ENCODE measurements around the gene TOM1L1.
A peak's percentile ranks its signal among the peaks of the same experiment; 100 is the strongest.

Gene TOM1L1

GRCh38 chr17:54892360-54892759 lies 8.3 kb upstream of the TOM1L1 start:
- H3K4ac ChIP-seq (ENCODE audit: low read length) = no peak overlapping the region
- no peak overlapping the region for H2BK120ac ChIP-seq (ENCODE audit: low read depth, low read length)
- no peak overlapping the region for H2AFZ ChIP-seq (ENCODE audit: low read length)
- H3K9ac ChIP-seq (ENCODE audit: low read depth, low read length, poor library complexity) = no peak overlapping the region
- DNase-seq (ENCODE audit: low spot score) = no peak
- no peak overlapping the region for H3K4me2 ChIP-seq (ENCODE audit: insufficient read depth, low read length, poor library complexity, severe bottlenecking)
- H4K91ac ChIP-seq (ENCODE audit: low read depth, low read length, poor library complexity) = no peak overlapping the region
- no peak overlapping the region for H2BK15ac ChIP-seq (ENCODE audit: low read length)
- no peak overlapping the region for H2BK5ac ChIP-seq (ENCODE audit: low read length)
- H3K23ac ChIP-seq (ENCODE audit: low read depth, low read length, poor library complexity) = no peak overlapping the region
- no peaks in the 10 kb centered on the region for H3K9me3 ChIP-seq (replicated peaks in 1 of 2; ENCODE audit: control insufficient read depth in 2 of 2, insufficient read depth in 1 of 2, low read depth in 1 of 2, low read length in 2 of 2)
- no peak overlapping the region for H3K18ac ChIP-seq (ENCODE audit: low read length)
- H3K14ac ChIP-seq (ENCODE audit: low read length) = no peak overlapping the region
- H3K27me3 ChIP-seq (ENCODE audit: control insufficient read depth in 3 of 3, insufficient read depth in 3 of 3, low read depth in 1 of 3, low read length in 3 of 3) = peaks cover 0 to 10% (median 0%) of the 10 kb centered on the region in 3 experiments
- H3K4me3 ChIP-seq (ENCODE audit: low read length in 2 of 2) = no peak overlapping the region
- no peak overlapping the region for H4K8ac ChIP-seq (ENCODE audit: low read depth, low read length)
- no peaks in the 10 kb centered on the region for H3K4me1 ChIP-seq (ENCODE audit: control insufficient read depth in 2 of 2, insufficient read depth in 1 of 2, low read depth in 1 of 2, low read length in 2 of 2)
- H3K36me3 ChIP-seq (replicated peaks in 1 of 2; ENCODE audit: control insufficient read depth in 2 of 2, insufficient read depth in 2 of 2, low read length in 2 of 2) = no peaks in the 10 kb centered on the region
- no peaks in the 10 kb centered on the region for H3K79me1 ChIP-seq (ENCODE audit: low read depth, low read length)
- WGBS, 2 donors (ENCODE audit: extremely low coverage in 2 of 2, insufficient read length in 2 of 2, insufficient replicate concordance in 1 of 2) = no CpG with 5 or more reads among the region's 1 CpG
- H2AK5ac ChIP-seq (ENCODE audit: low read depth, low read length) = no peak overlapping the region
- no peak overlapping the region for H3K27ac ChIP-seq (replicated peaks; ENCODE audit: low read length)
- no peak overlapping the region for H2BK12ac ChIP-seq (ENCODE audit: low read length)

- Histone ChIP-seq H3K4ac (ENCODE audit: low read length) (no peak overlapping the region), H3K23ac (ENCODE audit: low read depth, low read length, poor library complexity) (no peak overlapping the region), H3K14ac (ENCODE audit: low read length) (no peak overlapping the region), H2BK120ac (ENCODE audit: low read depth, low read length) (no peak overlapping the region), H3K36me3 (replicated peaks in 1 of 2; ENCODE audit: control insufficient read depth in 2 of 2, insufficient read depth in 2 of 2, low read length in 2 of 2) (peaks cover 0 to 2% of the 10 kb centered on the region in 2 donors), H3K9ac (ENCODE audit: low read depth, low read length, poor library complexity) (no peak overlapping the region), H3K9me3 (replicated peaks in 1 of 2; ENCODE audit: control insufficient read depth in 2 of 2, insufficient read depth in 1 of 2, low read depth in 1 of 2, low read length in 2 of 2) (no peaks in the 10 kb centered on the region), H3K27me3 (ENCODE audit: control insufficient read depth in 3 of 3, insufficient read depth in 3 of 3, low read depth in 1 of 3, low read length in 3 of 3) (peaks cover 0 to 35% (median 0%) of the 10 kb centered on the region in 3 experiments), H2BK15ac (ENCODE audit: low read length) (no peak overlapping the region), H3K79me1 (ENCODE audit: low read depth, low read length) (peaks cover 3% of the 10 kb centered on the region), H3K4me1 (ENCODE audit: control insufficient read depth in 2 of 2, insufficient read depth in 1 of 2, low read depth in 1 of 2, low read length in 2 of 2) (peaks cover 5 to 7% of the 10 kb centered on the region in 2 donors), H2BK5ac (ENCODE audit: low read length) (no peak overlapping the region), H2BK12ac (ENCODE audit: low read length) (no peak overlapping the region), H2AK5ac (ENCODE audit: low read depth, low read length) (no peak overlapping the region), H3K27ac (replicated peaks; ENCODE audit: low read length) (no peak overlapping the region), H3K18ac (ENCODE audit: low read length) (no peak overlapping the region), H4K8ac (ENCODE audit: low read depth, low read length) (no peak overlapping the region), H2AFZ (ENCODE audit: low read length) (no peak overlapping the region), H3K4me3 (ENCODE audit: low read length in 2 of 2) (no peak overlapping the region), H3K4me2 (ENCODE audit: insufficient read depth, low read length, poor library complexity, severe bottlenecking) (no peak overlapping the region), H4K91ac (ENCODE audit: low read depth, low read length, poor library complexity) (no peak overlapping the region)
- no CpG with 5 or more reads among the region's 3 CpGs for WGBS, 2 donors (ENCODE audit: extremely low coverage in 2 of 2, insufficient read length in 2 of 2, insufficient replicate concordance in 1 of 2)
- no peak for DNase-seq (ENCODE audit: low spot score)
Observed at GRCh38 chr17:54898576-54898975, 2.1 kb upstream of the TOM1L1 start.

- no CpG with 5 or more reads among the region's 3 CpGs for WGBS, 2 donors (ENCODE audit: extremely low coverage in 2 of 2, insufficient read length in 2 of 2, insufficient replicate concordance in 1 of 2)
- H3K23ac ChIP-seq (ENCODE audit: low read depth, low read length, poor library complexity) = no peak overlapping the region
- no peak overlapping the region for H2BK12ac ChIP-seq (ENCODE audit: low read length)
- peaks cover 0 to 5% of the 10 kb centered on the region in 2 donors for H3K36me3 ChIP-seq (replicated peaks in 1 of 2; ENCODE audit: control insufficient read depth in 2 of 2, insufficient read depth in 2 of 2, low read length in 2 of 2)
- H2BK5ac ChIP-seq (ENCODE audit: low read length) = no peak overlapping the region
- no peak overlapping the region for H3K27ac ChIP-seq (replicated peaks; ENCODE audit: low read length)
- H3K9ac ChIP-seq (ENCODE audit: low read depth, low read length, poor library complexity) = no peak overlapping the region
- H2BK15ac ChIP-seq (ENCODE audit: low read length) = no peak overlapping the region
- peaks cover 3% of the 10 kb centered on the region for H3K79me1 ChIP-seq (ENCODE audit: low read depth, low read length)
- H3K4me3 ChIP-seq (ENCODE audit: low read length in 2 of 2) = no peak overlapping the region
- H2AK5ac ChIP-seq (ENCODE audit: low read depth, low read length) = no peak overlapping the region
- peaks cover 5 to 7% of the 10 kb centered on the region in 2 donors for H3K4me1 ChIP-seq (ENCODE audit: control insufficient read depth in 2 of 2, insufficient read depth in 1 of 2, low read depth in 1 of 2, low read length in 2 of 2)
- H2BK120ac ChIP-seq (ENCODE audit: low read depth, low read length) = no peak overlapping the region
- H2AFZ ChIP-seq (ENCODE audit: low read length) = no peak overlapping the region
- H3K18ac ChIP-seq (ENCODE audit: low read length) = no peak overlapping the region
- H3K27me3 ChIP-seq (ENCODE audit: control insufficient read depth in 3 of 3, insufficient read depth in 3 of 3, low read depth in 1 of 3, low read length in 3 of 3) = peaks cover 0 to 35% (median 0%) of the 10 kb centered on the region in 3 experiments
- H3K4me2 ChIP-seq (ENCODE audit: insufficient read depth, low read length, poor library complexity, severe bottlenecking) = no peak overlapping the region
- no peaks in the 10 kb centered on the region for H3K9me3 ChIP-seq (replicated peaks in 1 of 2; ENCODE audit: control insufficient read depth in 2 of 2, insufficient read depth in 1 of 2, low read depth in 1 of 2, low read length in 2 of 2)
- H3K4ac ChIP-seq (ENCODE audit: low read length) = no peak overlapping the region
- no peak overlapping the region for H4K8ac ChIP-seq (ENCODE audit: low read depth, low read length)
- no peak overlapping the region for H4K91ac ChIP-seq (ENCODE audit: low read depth, low read length, poor library complexity)
- DNase-seq (ENCODE audit: low spot score) = no peak
- H3K14ac ChIP-seq (ENCODE audit: low read length) = no peak overlapping the region
Observed at GRCh38 chr17:54899201-54899600, 1.5 kb upstream of the TOM1L1 start.

- Histone ChIP-seq H2BK15ac (ENCODE audit: low read length) (no peak overlapping the region), H3K4ac (ENCODE audit: low read length) (no peak overlapping the region), H2AFZ (ENCODE audit: low read length) (peak overlapping the region; percentile 96), H2AK5ac (ENCODE audit: low read depth, low read length) (no peak overlapping the region), H3K27me3 (ENCODE audit: control insufficient read depth in 3 of 3, insufficient read depth in 3 of 3, low read depth in 1 of 3, low read length in 3 of 3) (peaks cover 0 to 30% (median 0%) of the 10 kb centered on the region in 3 experiments), H3K4me2 (ENCODE audit: insufficient read depth, low read length, poor library complexity, severe bottlenecking) (peak overlapping the region; percentile 61), H3K36me3 (replicated peaks in 1 of 2; ENCODE audit: control insufficient read depth in 2 of 2, insufficient read depth in 2 of 2, low read length in 2 of 2) (peaks cover 0 to 5% of the 10 kb centered on the region in 2 donors), H3K4me1 (ENCODE audit: control insufficient read depth in 2 of 2, insufficient read depth in 1 of 2, low read depth in 1 of 2, low read length in 2 of 2) (peaks cover 5 to 7% of the 10 kb centered on the region in 2 donors), H3K27ac (replicated peaks; ENCODE audit: low read length) (no peak overlapping the region), H2BK12ac (ENCODE audit: low read length) (no peak overlapping the region), H3K14ac (ENCODE audit: low read length) (no peak overlapping the region), H3K79me1 (ENCODE audit: low read depth, low read length) (peaks cover 3% of the 10 kb centered on the region), H3K18ac (ENCODE audit: low read length) (peak overlapping the region; percentile 80), H4K8ac (ENCODE audit: low read depth, low read length) (peak overlapping the region; percentile 21), H3K9me3 (replicated peaks in 1 of 2; ENCODE audit: control insufficient read depth in 2 of 2, insufficient read depth in 1 of 2, low read depth in 1 of 2, low read length in 2 of 2) (no peaks in the 10 kb centered on the region), H4K91ac (ENCODE audit: low read depth, low read length, poor library complexity) (no peak overlapping the region), H3K4me3 (ENCODE audit: low read length in 2 of 2) (peak overlapping the region; percentile 88 to 89), H3K23ac (ENCODE audit: low read depth, low read length, poor library complexity) (no peak overlapping the region), H2BK120ac (ENCODE audit: low read depth, low read length) (no peak overlapping the region), H3K9ac (ENCODE audit: low read depth, low read length, poor library complexity) (no peak overlapping the region), H2BK5ac (ENCODE audit: low read length) (no peak overlapping the region)
- DNase-seq (ENCODE audit: low spot score) = no peak
- WGBS, 2 donors (ENCODE audit: extremely low coverage in 2 of 2, insufficient read length in 2 of 2, insufficient replicate concordance in 1 of 2) = no CpG with 5 or more reads among the region's 18 CpGs
Observed at GRCh38 chr17:54899721-54900456, 763 bp upstream of the TOM1L1 start.

All from neuronal stem cell (in vitro differentiated cells).